Neuron (in vitro differentiated cells): ENCODE results near the gene ABHD2.

Experiments used
- H2AFZ ChIP-seq: one replicate; pipeline ENCODE4 v1.6.1; 2013; ENCODE audit warnings: low read depth, mild to moderate bottlenecking, inconsistent platforms, low read length, moderate library complexity
- H3K27me3 ChIP-seq: one replicate; pipeline ENCODE4 v1.6.1; 2013; ENCODE audit warnings: low read length; ENCODE audit not compliant: insufficient read depth
- H3K36me3 ChIP-seq: one replicate; pipeline ENCODE4 v1.6.1; 2013; ENCODE audit warnings: low read length; ENCODE audit not compliant: insufficient read depth
- H3K4me1 ChIP-seq: one replicate; pipeline ENCODE4 v1.6.1; 2013; ENCODE audit warnings: low read length; ENCODE audit not compliant: insufficient read depth
- H3K4me3 ChIP-seq: 2 replicates; pipeline ENCODE4 v1.5.1; 2013; ENCODE audit warnings: mild to moderate bottlenecking, low read length, moderate library complexity
- H3K9me3 ChIP-seq: one replicate; pipeline ENCODE4 v1.6.1; 2013; ENCODE audit warnings: low read length

The ABHD2 gene

DNA sequence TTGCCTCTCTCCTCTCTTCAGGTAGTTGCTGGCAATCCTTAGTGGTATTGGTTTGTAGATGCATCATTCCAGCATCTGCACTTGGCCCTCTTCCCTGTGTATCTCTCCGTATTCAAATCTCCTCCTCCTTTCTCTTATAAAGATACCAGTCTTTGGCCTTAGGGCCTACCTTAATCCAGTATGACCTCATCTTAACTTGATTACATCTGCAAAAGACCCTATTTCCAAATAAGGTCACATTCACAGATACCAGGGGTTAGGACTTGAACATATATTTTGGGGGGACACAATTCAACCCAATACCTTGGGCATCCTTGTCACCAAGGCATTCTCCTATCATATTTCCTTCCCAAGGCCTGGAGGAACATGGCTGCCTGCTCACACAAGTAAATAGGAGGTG is 22.0 kb upstream of the ABHD2 start:
- H3K4me3 ChIP-seq: no peak overlapping the region
- peaks cover 13% of the 10 kb centered on the region for H3K9me3 ChIP-seq
- no peaks in the 10 kb centered on the region for H3K36me3 ChIP-seq
- no peaks in the 10 kb centered on the region for H3K27me3 ChIP-seq
- H2AFZ ChIP-seq: no peak overlapping the region
- no peaks in the 10 kb centered on the region for H3K4me1 ChIP-seq

- Histone ChIP-seq H3K36me3 (no peaks in the 10 kb centered on the region), H3K27me3 (no peaks in the 10 kb centered on the region), H3K9me3 (peaks cover 13% of the 10 kb centered on the region), H3K4me1 (no peaks in the 10 kb centered on the region), H3K4me3 (no peak overlapping the region), H2AFZ (no peak overlapping the region)
Observed at GRCh38 chr15:89067751-89068150, 20.5 kb upstream of the ABHD2 start.

GRCh38 chr15:89068325-89068784 is 19.9 kb upstream of the ABHD2 start:
- no peaks in the 10 kb centered on the region for H3K27me3 ChIP-seq
- no peak overlapping the region for H3K4me3 ChIP-seq
- no peaks in the 10 kb centered on the region for H3K36me3 ChIP-seq
- H3K9me3 ChIP-seq: peaks cover 13% of the 10 kb centered on the region
- H3K4me1 ChIP-seq: no peaks in the 10 kb centered on the region
- no peak overlapping the region for H2AFZ ChIP-seq

- H3K4me3 ChIP-seq: no peak overlapping the region
- H3K27me3 ChIP-seq: no peaks in the 10 kb centered on the region
- no peak overlapping the region for H2AFZ ChIP-seq
- peaks cover 13% of the 10 kb centered on the region for H3K9me3 ChIP-seq
- no peaks in the 10 kb centered on the region for H3K4me1 ChIP-seq
- H3K36me3 ChIP-seq: no peaks in the 10 kb centered on the region
Observed at GRCh38 chr15:89070197-89071124, 17.8 kb upstream of the ABHD2 start.

DNA sequence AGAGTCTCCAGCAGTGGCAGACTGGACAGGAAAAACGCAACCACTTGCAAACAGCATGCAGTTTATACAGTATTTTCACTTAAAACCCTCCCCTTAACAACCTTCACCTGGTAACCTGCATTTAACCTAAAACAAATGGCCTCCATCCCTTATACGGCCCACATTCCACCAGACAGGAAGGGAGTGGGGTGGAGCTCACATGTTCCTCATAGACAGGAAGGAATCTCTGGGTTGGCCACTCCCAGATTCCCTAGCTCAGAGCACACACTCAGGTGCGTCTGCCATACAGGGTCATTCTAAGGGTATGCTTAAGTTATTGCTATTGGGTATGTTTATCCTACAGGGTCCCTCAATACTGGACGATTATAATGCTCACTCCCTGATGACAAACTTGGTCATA is 16.8 kb upstream of the ABHD2 start:
- Histone ChIP-seq H3K27me3 (no peaks in the 10 kb centered on the region), H3K4me3 (no peak overlapping the region), H3K4me1 (no peaks in the 10 kb centered on the region), H3K9me3 (peaks cover 9% of the 10 kb centered on the region), H2AFZ (no peak overlapping the region), H3K36me3 (no peaks in the 10 kb centered on the region)

GRCh38 chr15:89072277-89072869 is 15.9 kb upstream of the ABHD2 start:
- peaks cover 3% of the 10 kb centered on the region for H3K9me3 ChIP-seq
- H3K4me1 ChIP-seq: no peaks in the 10 kb centered on the region
- no peaks in the 10 kb centered on the region for H3K36me3 ChIP-seq
- H3K4me3 ChIP-seq: no peak overlapping the region
- H3K27me3 ChIP-seq: no peaks in the 10 kb centered on the region
- no peak overlapping the region for H2AFZ ChIP-seq

- Histone ChIP-seq H3K9me3 (no peaks in the 10 kb centered on the region), H2AFZ (no peak overlapping the region), H3K4me3 (no peak overlapping the region), H3K4me1 (no peaks in the 10 kb centered on the region), H3K27me3 (no peaks in the 10 kb centered on the region), H3K36me3 (no peaks in the 10 kb centered on the region)
Observed at GRCh38 chr15:89074402-89075012, 13.7 kb upstream of the ABHD2 start.

GRCh38 chr15:89075101-89075640 is 13.1 kb upstream of the ABHD2 start:
- Histone ChIP-seq H2AFZ (no peak overlapping the region), H3K27me3 (no peaks in the 10 kb centered on the region), H3K9me3 (no peaks in the 10 kb centered on the region), H3K4me3 (no peak overlapping the region), H3K36me3 (no peaks in the 10 kb centered on the region), H3K4me1 (no peaks in the 10 kb centered on the region)

DNA sequence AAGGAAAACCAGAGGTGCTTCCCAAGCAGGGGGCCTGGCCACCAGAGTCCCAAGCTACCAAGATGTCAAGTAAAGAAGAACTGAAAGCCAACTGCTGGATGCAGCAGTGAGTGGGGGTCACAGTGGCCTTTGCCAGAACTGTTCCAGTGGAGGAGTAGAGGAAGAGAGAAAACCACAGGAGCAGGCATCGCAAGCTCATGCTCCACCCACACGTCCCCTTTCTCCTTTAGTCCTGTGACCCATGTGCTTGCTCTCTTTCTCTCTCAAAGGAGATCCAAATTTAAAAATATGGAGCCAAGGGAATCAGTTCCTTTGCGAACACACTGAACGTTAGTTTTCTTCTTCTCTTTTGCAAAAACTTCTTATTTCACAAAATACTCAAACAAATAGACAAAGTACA is 12.4 kb upstream of the ABHD2 start:
- Histone ChIP-seq H3K9me3 (no peaks in the 10 kb centered on the region), H3K36me3 (no peaks in the 10 kb centered on the region), H3K27me3 (no peaks in the 10 kb centered on the region), H3K4me3 (no peak overlapping the region), H3K4me1 (no peaks in the 10 kb centered on the region), H2AFZ (no peak overlapping the region)

DNA sequence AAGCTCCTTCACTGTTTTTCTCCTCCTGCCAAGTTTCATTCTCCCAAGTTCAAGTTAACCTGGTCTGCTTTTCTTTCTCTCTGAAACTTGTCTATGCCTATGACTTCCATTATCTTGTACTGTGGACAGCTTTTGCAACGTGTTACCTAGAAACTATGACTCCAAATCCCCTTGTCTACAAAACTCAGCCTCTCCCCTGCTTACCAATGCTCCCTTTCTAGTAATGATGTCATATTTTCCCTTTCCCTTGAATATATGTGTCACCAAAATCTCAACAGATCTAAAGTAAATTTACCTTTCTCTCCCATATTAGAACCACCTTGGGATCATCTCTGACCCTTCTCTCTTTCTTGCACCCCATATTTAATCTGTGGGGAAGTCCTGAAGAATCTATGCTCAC is 10.5 kb upstream of the ABHD2 start:
- Histone ChIP-seq H3K4me3 (no peak overlapping the region), H3K36me3 (no peaks in the 10 kb centered on the region), H3K27me3 (no peaks in the 10 kb centered on the region), H3K4me1 (no peaks in the 10 kb centered on the region), H3K9me3 (no peaks in the 10 kb centered on the region), H2AFZ (no peak overlapping the region)

GRCh38 chr15:89078851-89079810 is 9.1 kb upstream of the ABHD2 start:
- H3K9me3 ChIP-seq: no peaks in the 10 kb centered on the region
- H3K4me1 ChIP-seq: no peaks in the 10 kb centered on the region
- H2AFZ ChIP-seq: no peak overlapping the region
- H3K4me3 ChIP-seq: no peak overlapping the region
- no peaks in the 10 kb centered on the region for H3K27me3 ChIP-seq
- H3K36me3 ChIP-seq: no peaks in the 10 kb centered on the region

DNA sequence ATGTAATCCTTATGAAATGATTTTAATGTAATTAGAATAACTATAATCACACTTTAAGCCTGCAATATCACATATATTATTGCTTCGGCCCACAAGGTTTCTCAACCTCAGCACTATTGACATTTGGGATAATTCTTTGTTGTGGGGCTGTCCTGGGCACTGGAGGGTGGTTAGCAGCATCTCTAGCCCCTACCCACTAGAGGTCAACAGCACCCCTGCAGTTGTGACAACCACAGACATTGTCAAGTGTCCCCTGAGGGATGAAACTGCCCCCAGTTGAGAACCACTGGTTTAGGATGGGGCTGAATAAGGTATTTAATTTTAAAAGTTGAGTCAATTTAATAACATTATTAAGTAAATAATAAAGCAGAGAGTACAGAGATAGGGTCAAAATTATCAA is 6.4 kb upstream of the ABHD2 start:
- Histone ChIP-seq H3K27me3 (no peaks in the 10 kb centered on the region), H2AFZ (no peak overlapping the region), H3K4me1 (peaks cover 7% of the 10 kb centered on the region), H3K9me3 (no peaks in the 10 kb centered on the region), H3K4me3 (no peak overlapping the region), H3K36me3 (no peaks in the 10 kb centered on the region)
